NK-92 (cell line): ENCODE measurements around the gene HDHD5.
"Not testable (repeated sequence)": the region's sequence is repeated elsewhere in the genome, so short reads cannot be mapped to it uniquely, and the experiment has no call there.

Experiments used
- DNase-seq: peaks from one replicate; lab custom pipeline; 2025; ENCODE audit not compliant: unreplicated experiment; lab: John Stamatoyannopoulos, UW

HDHD5 gene

DNA sequence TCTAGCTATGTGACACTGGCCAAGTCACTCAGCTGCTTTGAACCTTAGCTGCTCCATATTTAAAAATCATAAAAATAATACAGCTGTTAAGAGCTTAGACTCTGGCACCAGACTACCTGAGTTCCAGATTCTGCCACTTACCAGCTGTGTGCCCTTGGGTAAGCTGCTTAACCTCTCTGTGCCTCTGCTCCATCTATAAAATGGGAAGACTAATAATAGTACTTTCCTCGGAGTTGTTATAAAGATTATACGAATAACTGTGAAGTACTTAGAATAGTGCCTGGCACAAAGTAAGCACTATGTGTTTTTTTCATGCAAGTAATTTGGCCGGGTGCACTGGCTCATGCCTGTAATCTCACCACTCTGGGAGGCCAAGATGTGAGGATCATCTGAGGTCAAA, 1.4 kb downstream of the HDHD5 start:
- no peak for DNase-seq

GRCh38 chr22:17155941-17156340, 3.1 kb downstream of the HDHD5 start:
- DNase-seq: no peak

- no peak for DNase-seq
Measured at GRCh38 chr22:17152971-17153370, 6.1 kb downstream of the HDHD5 start.

DNA sequence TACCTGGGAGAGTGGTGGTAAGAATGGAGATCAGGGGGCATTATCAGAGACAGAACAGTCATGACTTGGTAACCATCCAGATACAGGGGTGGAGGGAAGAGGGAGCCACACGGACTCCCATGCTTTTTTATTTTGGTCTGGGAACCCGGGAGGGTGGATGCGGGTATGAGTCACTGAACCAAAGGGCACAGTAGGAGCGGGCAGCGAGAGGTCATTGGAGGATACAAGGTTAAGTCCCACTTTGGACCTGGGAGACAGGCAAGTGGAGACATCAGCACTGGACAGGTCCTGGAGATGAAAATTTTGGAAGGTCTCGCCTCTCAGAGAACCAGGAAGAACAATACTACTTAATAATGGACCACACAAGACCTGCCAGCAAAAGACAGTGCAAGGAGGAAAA, 6.7 kb downstream of the HDHD5 start:
- DNase-seq: no peak

GRCh38 chr22:17149076-17149815, 9.8 kb downstream of the HDHD5 start:
- DNase-seq: no peak

DNA sequence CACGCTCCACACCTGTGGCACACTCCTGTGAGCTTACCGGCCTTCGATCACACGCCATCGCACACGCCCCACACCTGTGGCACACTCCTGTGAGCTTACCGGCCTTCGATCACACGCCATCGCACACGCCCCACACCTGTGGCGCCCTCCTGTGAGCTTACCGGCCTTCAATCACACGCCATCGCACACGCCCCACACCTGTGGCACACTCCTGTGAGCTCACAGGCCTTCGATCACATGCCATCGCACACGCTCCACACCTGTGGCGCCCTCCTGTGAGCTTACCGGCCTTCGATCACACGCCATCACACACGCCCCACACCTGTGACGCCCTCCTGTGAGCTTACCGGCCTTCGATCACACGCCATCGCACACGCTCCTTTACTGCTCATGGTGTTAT, 11.6 kb downstream of the HDHD5 start:
- DNase-seq: not testable (repeated sequence)

DNA sequence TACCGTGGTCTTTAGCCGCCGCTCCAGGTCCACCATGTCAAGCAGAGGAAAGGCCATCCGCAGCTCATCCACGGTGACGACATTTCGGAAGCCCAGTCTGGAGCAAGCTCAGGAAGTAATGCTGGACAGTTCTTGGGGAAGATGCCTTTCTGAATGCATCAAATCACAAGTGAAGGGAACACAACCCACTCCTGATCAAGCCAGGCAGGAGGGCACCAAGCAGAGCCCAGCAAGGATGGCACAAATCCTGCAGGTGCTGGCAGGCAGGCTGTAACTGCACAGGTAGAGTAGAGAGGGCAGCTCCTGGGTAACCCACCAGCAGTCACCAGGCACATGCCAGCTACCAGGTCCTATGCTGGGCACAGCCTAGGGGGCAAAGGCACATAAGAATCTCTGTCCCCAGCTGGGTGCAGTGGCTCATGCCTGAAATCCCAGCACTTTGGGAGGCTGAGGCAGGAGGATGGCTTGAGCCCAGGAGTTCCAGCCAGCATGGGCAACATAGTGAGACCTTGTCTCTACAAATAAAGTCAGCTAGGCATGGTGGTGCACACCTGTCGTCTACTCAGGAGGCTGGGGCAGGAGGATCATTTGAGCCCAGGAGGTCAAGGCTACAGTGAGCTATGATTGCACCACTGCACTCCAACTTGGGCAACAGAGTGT, 13.9 kb downstream of the HDHD5 start:
- DNase-seq: no peak

DNA sequence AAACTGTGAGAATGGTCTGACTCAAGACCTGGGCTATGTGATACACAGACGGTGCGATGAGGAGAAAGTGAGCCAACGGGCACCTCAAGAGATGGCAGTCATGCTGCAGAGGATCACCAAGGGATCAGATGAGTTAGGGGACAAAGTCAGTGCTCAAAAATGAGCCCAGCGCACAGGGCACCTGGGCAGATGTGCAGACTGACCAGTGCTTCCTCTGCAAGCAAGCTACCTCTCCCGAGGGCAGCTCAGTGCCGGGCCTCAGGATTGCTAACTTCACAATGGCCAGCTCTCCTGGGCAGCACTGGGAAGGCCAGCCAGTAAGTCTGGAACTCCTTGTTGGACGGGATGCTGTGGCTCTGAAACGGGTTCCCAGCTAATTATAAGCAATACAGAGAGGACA, 15.3 kb downstream of the HDHD5 start:
- DNase-seq: no peak

DNA sequence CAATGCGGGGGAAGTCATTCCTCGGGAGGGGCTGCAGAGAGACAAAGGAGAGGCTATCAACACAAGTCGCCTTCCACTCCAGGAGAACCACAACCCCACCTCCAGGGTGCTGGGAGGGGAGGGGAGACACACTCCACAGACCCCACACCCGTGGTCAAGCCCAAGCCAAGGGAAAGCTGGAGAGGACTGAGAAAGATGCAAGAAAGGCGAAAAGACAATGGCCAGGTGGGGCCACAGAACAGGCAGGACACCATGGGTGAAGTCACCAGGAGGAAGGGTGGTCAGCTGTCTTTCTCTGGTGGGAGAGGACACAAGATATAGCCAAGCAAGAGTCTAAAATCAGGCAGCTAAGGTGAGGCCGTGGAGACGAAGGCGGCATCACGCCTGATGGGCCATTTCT, 16.0 kb downstream of the HDHD5 start:
- no peak for DNase-seq

- DNase-seq: no peak
Measured at GRCh38 chr22:17140826-17141766, 18.0 kb downstream of the HDHD5 start.

GRCh38 chr22:17140022-17140421, 19.1 kb downstream of the HDHD5 start:
- no peak for DNase-seq

GRCh38 chr22:17138513-17138912, 20.6 kb downstream of the HDHD5 start:
- DNase-seq: no peak

- no peak for DNase-seq
Measured at GRCh38 chr22:17137861-17138425, 21.1 kb downstream of the HDHD5 start.

GRCh38 chr22:17137170-17137569, 21.9 kb downstream of the HDHD5 start:
- DNase-seq: no peak

DNA sequence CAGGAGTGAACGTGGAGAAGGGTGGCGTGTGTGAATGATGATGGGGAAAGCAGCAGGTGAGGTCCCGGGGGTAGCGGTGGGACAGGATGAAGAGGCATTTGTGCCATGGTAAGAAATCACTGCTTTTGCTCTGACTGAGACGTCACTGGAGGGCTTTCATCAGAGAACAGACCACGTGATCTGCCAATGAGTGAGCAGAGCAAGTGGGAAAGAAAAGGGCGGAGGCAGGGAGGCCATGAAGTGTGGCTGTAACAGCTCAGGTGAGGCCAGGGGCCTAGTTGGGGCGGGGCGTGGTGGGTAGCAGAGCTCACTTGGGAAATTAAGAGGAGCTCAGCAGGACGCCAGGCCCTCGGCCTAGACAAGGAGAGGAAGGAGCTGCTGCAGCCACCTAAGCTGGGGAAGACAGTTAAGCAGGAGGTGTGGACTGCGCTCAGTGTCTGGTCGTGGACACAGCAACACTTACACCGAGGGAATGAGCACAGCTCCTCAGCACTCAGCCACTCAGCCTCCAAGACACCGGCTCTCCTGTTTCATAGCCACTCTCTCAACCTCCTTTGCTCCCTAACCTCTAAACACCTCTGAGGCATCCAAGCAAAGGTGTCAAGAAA, 23.8 kb downstream of the HDHD5 start:
- no peak for DNase-seq

GRCh38 chr22:17133137-17133536, 25.9 kb downstream of the HDHD5 start:
- no peak for DNase-seq

DNA sequence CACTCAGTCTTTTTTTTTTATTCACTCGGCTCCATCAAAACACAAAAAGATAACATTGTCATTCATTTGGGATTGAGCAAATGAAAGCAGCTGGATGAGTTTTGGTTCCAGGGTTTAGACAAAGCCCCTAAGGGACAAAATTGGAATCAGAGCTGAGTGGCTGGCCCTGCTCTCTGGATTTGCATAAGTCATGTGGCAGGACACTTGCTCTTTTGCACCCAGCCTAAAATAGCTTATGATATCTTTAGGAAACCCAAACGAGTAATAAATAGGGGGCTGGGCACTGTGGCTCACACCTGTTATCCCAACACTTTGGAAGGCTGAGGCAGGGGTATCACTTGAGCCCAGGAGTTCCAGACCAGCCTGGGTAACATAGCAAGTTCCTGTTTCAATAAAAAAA, 27.0 kb downstream of the HDHD5 start:
- DNase-seq: no peak

GRCh38 chr22:17131686-17132085, 27.4 kb downstream of the HDHD5 start:
- DNase-seq: no peak

DNA sequence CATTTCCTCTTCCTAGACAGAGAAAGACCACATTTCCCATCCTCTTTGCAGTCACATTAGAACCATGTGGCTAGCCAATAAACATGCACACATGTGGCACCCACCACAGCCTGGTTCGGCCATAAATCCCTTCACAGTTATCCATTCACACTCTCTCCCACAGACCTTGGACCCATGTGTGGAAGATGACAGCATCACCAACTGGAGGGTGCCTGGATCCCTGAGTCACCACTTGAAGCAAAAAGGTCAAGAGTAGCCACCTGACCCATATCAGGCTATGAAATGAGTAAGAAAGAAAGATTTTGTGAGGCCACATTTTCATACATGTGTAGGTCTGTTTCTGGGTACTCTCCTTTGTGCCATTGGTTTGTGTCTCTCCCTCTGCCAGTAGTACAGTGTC, 28.9 kb downstream of the HDHD5 start:
- no peak for DNase-seq

DNA sequence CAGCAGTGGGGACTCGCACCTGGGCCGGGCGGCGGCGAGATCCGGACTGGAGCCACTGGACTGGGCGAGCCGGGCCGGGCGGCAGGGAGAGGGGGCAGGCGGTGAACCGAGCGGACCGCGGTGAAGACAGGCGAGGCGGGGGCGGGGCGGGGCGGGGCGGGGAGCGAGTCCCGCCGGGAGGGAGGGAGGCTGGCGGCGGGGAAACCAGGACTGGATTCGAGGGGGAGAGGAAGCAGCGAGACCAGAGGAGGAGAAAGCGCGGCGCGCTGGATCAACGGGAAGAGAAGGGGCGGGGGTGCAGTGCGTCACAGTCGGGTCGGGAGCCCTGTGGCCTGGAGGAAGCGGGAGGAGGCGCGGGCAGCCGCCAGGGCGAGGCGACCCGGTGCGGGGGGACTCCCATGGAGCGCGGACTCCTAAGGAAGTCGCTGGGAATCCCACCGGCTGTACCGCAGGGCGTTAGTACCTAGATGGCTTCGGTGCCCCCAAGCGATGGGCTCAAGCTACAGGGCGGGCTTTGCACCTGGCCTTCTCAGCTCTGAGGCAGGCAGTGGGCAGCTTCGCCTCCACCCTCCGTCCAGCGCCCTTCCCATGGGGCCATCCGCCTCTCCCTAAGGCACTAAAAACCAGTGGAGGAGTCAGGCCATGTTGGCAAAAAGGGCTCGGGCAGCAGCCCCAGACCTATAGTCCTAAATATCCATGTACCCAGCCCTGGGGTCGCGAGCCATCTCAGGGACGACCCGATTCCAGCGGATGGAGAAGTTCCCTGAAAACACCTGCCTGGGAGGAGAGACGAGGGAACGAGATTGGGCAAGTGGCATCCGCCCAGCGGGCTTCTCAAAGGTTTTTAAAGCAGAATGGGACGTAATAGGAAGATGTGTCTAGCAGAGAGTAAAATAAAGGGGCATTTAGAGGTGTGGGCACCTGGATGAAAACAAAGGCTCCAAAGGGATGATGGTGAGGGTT, 37.6 kb downstream of the HDHD5 start, which contains the start of gene TMEM121B:
Gene TMEM121B (minus strand): TSS at position 128 of the 963 bp plus-strand sequence. CDS start 233 bp downstream, outside the sequence.
- no peak for DNase-seq
